ENCODE data around the gene JAZF1.

JAZF1 gene

DNA sequence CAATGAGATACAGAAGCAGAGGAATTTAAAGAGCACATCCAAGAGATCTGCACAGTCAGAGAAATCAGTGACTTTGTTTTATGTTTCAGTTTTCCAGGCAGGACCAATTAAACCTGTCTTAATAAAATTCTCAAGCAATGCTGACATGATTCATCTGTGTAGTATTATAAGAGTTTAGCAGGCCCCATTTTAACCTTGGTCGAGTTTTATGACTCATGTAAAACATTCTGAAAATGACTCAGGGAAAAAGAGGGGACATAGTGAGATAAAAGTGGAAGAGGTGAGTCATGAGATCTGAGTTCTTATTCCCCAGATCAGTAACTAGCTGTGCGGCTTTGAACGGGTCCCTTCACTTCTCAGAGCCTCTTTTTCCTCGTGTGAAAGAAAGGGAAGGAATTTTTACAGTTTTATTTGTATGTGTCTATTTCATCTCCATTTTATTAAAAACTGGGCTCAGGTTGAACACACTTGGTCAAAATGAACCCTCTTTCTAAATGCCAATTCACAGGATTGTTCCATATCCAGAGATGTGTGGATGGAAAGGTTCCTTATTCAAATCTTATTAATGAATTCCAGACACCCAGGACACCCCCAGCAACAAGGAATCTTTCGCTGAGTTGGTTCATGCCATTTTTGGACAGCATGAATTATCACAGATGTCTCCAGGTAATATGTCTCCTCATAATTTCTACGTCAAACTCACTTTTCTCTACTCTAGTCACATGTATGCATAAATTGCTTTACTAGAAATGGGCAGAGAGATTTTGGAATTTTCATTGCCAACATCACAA is 143.2 kb downstream of the JAZF1 start:
- Histone ChIP-seq H3K4me3 (ENCODE audit: low read depth, low read length) (peak overlapping the region; percentile 2), H3K27ac (peak overlapping the region; percentile 92), H3K27me3 (replicated peaks) (no peaks in the 10 kb centered on the region), H3K36me3 (replicated peaks) (no peaks in the 10 kb centered on the region)
- TF ChIP-seq, protein P1, sequence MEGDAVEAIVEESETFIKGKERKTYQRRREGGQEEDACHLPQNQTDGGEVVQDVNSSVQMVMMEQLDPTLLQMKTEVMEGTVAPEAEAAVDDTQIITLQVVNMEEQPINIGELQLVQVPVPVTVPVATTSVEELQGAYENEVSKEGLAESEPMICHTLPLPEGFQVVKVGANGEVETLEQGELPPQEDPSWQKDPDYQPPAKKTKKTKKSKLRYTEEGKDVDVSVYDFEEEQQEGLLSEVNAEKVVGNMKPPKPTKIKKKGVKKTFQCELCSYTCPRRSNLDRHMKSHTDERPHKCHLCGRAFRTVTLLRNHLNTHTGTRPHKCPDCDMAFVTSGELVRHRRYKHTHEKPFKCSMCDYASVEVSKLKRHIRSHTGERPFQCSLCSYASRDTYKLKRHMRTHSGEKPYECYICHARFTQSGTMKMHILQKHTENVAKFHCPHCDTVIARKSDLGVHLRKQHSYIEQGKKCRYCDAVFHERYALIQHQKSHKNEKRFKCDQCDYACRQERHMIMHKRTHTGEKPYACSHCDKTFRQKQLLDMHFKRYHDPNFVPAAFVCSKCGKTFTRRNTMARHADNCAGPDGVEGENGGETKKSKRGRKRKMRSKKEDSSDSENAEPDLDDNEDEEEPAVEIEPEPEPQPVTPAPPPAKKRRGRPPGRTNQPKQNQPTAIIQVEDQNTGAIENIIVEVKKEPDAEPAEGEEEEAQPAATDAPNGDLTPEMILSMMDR (IDR thresholded peaks at IDR 0.05; ENCODE audit: low read depth, low read length, missing control alignments) = no peak
- DNase-seq = peak; percentile 88
- in situ Hi-C loops (cut with HindIII; ENCODE audit: low pct_ligation_motif_present, low sequenced_read_pairs) = no loop called here

DNA sequence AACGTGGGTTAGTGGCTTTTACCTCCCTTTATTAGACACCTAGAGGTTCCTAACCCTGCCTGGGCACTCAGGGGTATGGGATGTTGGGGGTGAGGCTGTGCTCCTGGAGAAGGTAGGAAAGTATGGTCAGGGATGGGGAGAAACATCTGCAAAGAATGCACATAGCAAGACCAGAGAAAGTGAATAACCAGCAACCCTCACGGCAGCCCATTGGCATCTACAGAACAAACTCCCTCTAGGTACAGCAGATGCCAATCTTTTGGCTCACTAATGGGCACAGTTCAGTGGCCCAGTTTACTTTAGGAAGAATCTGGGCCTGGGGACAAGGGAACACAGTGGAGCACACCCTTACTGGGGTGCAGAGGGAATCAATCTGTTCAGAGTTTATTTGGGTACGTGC is 143.9 kb downstream of the JAZF1 start:
- H3K27me3 ChIP-seq (replicated peaks) = no peaks in the 10 kb centered on the region
- in situ Hi-C loops (cut with HindIII; ENCODE audit: low pct_ligation_motif_present, low sequenced_read_pairs) = no loop called here
- H3K4me3 ChIP-seq (ENCODE audit: low read depth, low read length) = peak overlapping the region; percentile 2
- TF ChIP-seq, protein P1 (IDR thresholded peaks at IDR 0.05; ENCODE audit: low read depth, low read length, missing control alignments) = no peak
- peak overlapping the region; percentile 92 for H3K27ac ChIP-seq
- H3K36me3 ChIP-seq (replicated peaks) = no peaks in the 10 kb centered on the region
- DNase-seq = no peak

DNA sequence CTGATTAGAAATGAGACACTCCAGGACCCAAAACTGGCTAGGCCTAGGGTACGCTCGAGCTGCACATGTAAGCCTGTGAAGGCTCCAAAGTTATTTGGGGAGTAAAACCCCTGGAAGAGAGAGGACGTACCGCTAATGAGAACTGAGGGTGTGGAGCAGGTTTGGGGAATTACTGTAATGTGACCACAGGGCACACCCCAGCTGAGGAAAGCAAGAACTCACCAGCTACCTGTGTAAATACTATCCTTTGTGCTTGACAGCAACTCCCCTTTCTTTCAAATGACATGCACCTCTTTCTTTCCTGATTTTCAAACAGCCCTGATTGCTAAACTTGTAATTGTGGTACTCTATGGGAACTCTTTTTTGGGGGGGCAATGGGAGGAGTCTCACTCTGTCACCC is 147.2 kb downstream of the JAZF1 start:
- TF ChIP-seq, protein P1 (IDR thresholded peaks at IDR 0.05; ENCODE audit: low read depth, low read length, missing control alignments) = no peak
- H3K4me3 ChIP-seq (ENCODE audit: low read depth, low read length) = no peak overlapping the region
- in situ Hi-C loops (cut with HindIII; ENCODE audit: low pct_ligation_motif_present, low sequenced_read_pairs) = no loop called here

DNA sequence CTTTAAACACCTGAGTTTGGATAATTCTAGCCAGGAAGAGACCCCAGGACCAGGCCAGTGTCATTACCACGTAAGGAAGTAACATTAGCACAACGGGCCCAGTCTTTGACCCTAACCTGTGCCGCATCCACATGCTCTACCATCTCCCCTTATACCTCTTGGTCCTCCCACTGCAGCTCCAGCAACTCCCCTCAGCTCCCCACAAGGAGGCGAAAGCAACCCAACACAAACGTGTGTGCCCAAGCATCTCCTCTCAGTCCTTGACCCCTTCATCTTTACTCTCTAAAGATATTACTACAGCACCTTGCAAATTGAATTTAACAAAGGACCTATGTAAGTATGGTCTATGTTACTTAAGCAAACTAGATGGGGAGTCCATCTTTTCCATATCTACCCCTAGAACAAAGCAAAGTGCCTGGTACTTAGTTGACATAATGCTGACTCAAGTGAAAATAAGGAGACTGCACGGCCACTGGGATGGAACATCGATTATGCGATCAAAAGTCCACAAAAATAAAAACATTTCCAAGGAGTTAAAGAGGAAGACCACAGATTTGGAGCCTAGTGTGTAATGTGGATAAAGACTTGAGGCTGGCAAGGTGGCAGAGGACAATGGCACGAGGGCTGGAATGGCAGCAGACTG is 147.7 kb downstream of the JAZF1 start:
- TF ChIP-seq, protein P1 (IDR thresholded peaks at IDR 0.05; ENCODE audit: low read depth, low read length, missing control alignments) = peak; percentile 27
- H3K27me3 ChIP-seq (replicated peaks) = no peaks in the 10 kb centered on the region
- no peak overlapping the region for H3K4me3 ChIP-seq (ENCODE audit: low read depth, low read length)
- in situ Hi-C loops (cut with HindIII; ENCODE audit: low pct_ligation_motif_present, low sequenced_read_pairs) = no loop called here
- DNase-seq = no peak
- H3K36me3 ChIP-seq (replicated peaks) = no peaks in the 10 kb centered on the region
- no peak overlapping the region for H3K27ac ChIP-seq

More for the DNA sequence above, 147.2 kb downstream of the JAZF1 start:
- Histone ChIP-seq H3K27me3 (replicated peaks) (no peaks in the 10 kb centered on the region), H3K36me3 (replicated peaks) (no peaks in the 10 kb centered on the region), H3K27ac (no peak overlapping the region)
- DNase-seq = no peak

DNA sequence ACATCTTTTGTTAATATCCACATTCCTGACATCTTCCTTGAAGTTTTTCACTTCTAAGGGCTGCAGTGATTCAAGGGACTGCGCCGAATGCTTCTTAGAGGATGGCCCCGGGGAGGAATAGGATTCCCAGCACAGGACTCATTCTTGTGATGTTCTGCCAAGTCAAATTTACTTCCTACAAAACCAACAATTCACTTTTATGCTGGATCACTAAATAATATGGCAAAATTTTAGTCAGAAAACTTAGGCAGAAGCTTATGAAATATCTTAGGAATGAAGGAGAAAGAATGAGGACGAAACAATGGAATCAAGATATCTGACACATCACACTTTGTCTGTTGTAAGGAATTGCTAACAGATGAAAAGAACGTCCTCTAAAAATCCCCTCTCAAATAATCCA is 151.5 kb downstream of the JAZF1 start:
- no peaks in the 10 kb centered on the region for H3K27me3 ChIP-seq (replicated peaks)
- DNase-seq = no peak
- TF ChIP-seq, protein P1 (IDR thresholded peaks at IDR 0.05; ENCODE audit: low read depth, low read length, missing control alignments) = no peak
- H3K27ac ChIP-seq = no peak overlapping the region
- in situ Hi-C loops (cut with HindIII; ENCODE audit: low pct_ligation_motif_present, low sequenced_read_pairs) = no loop called here
- no peak overlapping the region for H3K4me3 ChIP-seq (ENCODE audit: low read depth, low read length)
- no peaks in the 10 kb centered on the region for H3K36me3 ChIP-seq (replicated peaks)

All from brain microvascular endothelial cell (primary cell).